Measurements from ENCODE around the gene BCR. TPM values are rescaled to one million over a fixed set of nuclear protein-coding genes. Genes with fewer than 3 reads are reported as not detected.

Gene BCR
- total and polyA plus RNA-seq, 2 of the 8 experiments (the other 6 are each of a cell fraction or from before 2014, with no cell fraction given) = 66.7 to 130 TPM

GRCh38 chr22:23207729-23208393 is 27.6 kb downstream of the BCR start (continued):
- TF ChIP-seq, protein P1, sequence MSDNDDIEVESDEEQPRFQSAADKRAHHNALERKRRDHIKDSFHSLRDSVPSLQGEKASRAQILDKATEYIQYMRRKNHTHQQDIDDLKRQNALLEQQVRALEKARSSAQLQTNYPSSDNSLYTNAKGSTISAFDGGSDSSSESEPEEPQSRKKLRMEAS (IDR thresholded peaks at IDR 0.05) = no peak
- TF ChIP-seq NRF1 (IDR thresholded peaks at IDR 0.05; ENCODE audit: low read depth, low read length) = no peak
- TF ChIP-seq YY1 (IDR thresholded peaks at IDR 0.05; ENCODE audit: low read depth, low read length) = no peak
- TF ChIP-seq SUZ12 (IDR thresholded peaks at IDR 0.05; ENCODE audit: low read length) = no peak

Data from H1 (cell line).